Liver (tissue), 9 donors: ENCODE measurements around the gene EPB41L2. TPM values are rescaled to one million over a fixed set of nuclear protein-coding genes. Genes with fewer than 3 reads are reported as not detected.

ENCODE experiments used
- DNase-seq: peaks from one replicate; pipeline ENCODE4 v3.0.0-alpha.2; 2017; ENCODE audit warnings: low spot score
- H3K27ac ChIP-seq, 2 donors: one replicate each; pipeline ENCODE4 v1.7.0; 2013; ENCODE audit warnings: inconsistent platforms in 2 of 2, low read length in 2 of 2, control low read depth in 1 of 2, low read depth in 1 of 2, mild to moderate bottlenecking in 1 of 2
- H3K27me3 ChIP-seq, 4 donors: one replicate each; pipeline versions ENCODE4 v1.6.1 to v1.7.0; 2013; ENCODE audit warnings: low read length in 3 of 4, inconsistent platforms in 1 of 4, mild to moderate bottlenecking in 1 of 4, moderate library complexity in 1 of 4; ENCODE audit not compliant: control insufficient read depth in 4 of 4, insufficient read depth in 4 of 4
- H3K36me3 ChIP-seq, 4 donors: one replicate each; pipeline versions ENCODE4 v1.6.1 to v1.7.0; 2013; ENCODE audit warnings: low read length in 3 of 4, mild to moderate bottlenecking in 3 of 4, low read depth in 1 of 4, moderate library complexity in 1 of 4; ENCODE audit not compliant: control insufficient read depth in 4 of 4, insufficient read depth in 3 of 4
- H3K4me1 ChIP-seq, 4 donors: one replicate each; pipeline versions ENCODE4 v1.6.1 to v1.7.0; 2013; ENCODE audit warnings: low read length in 3 of 4, mild to moderate bottlenecking in 3 of 4, moderate library complexity in 1 of 4; ENCODE audit not compliant: control insufficient read depth in 4 of 4, insufficient read depth in 4 of 4
- H3K4me3 ChIP-seq, 3 donors: one replicate each; pipeline versions ENCODE4 v1.6.1 to v1.7.0; 2013; ENCODE audit warnings: low read length in 3 of 3, control low read depth in 1 of 3, low read depth in 1 of 3, mild to moderate bottlenecking in 1 of 3
- H3K9ac ChIP-seq, 2 donors: one replicate each; pipeline ENCODE4 v1.7.0; 2013; ENCODE audit warnings: low read length in 2 of 2, mild to moderate bottlenecking in 2 of 2, moderate library complexity in 2 of 2, control low read depth in 1 of 2, low read depth in 1 of 2
- H3K9me3 ChIP-seq, 4 donors: one replicate each; pipeline versions ENCODE4 v1.6.1 to v1.7.0; 2013; ENCODE audit warnings: low read length in 3 of 4; ENCODE audit not compliant: control insufficient read depth in 4 of 4
- EGR1 ChIP-seq, 2 donors: IDR thresholded peaks; 2 replicates each; pipeline ENCODE4 v1.6.1; 2016 to 2018; ENCODE audit warnings: antibody characterized with exemption in 2 of 2, low read depth in 2 of 2
- FOXA1 ChIP-seq: IDR thresholded peaks from 2 replicates; pipeline ENCODE4 v1.6.1; 2016; ENCODE audit warnings: antibody characterized with exemption
- FOXA2 ChIP-seq: IDR thresholded peaks from 2 replicates; pipeline ENCODE4 v1.6.1; 2016; ENCODE audit warnings: antibody characterized with exemption
- GABPA ChIP-seq, 2 donors: IDR thresholded peaks in 1 of 2; conservative IDR thresholded peaks in 1 of 2; 2 replicates each; pipeline ENCODE4 v1.6.1; 2016; ENCODE audit warnings: antibody characterized with exemption in 2 of 2, mild to moderate bottlenecking in 1 of 2, moderate library complexity in 1 of 2
- HNF4A ChIP-seq, 2 donors: conservative IDR thresholded peaks; 2 replicates each; pipeline ENCODE4 v1.6.1; 2016; ENCODE audit warnings: antibody characterized with exemption in 2 of 2, mild to moderate bottlenecking in 2 of 2
- HNF4G ChIP-seq: IDR thresholded peaks from 2 replicates; pipeline ENCODE4 v1.6.1; 2016; ENCODE audit warnings: antibody characterized with exemption
- JUND ChIP-seq, 2 donors: IDR thresholded peaks; 2 replicates each; pipeline ENCODE4 v1.6.1; 2016; ENCODE audit warnings: antibody characterized with exemption in 2 of 2
- NR2F2 ChIP-seq: IDR thresholded peaks from 2 replicates; pipeline ENCODE4 v1.6.1; 2016; ENCODE audit warnings: antibody characterized with exemption
- RAD21 ChIP-seq, 2 donors: IDR thresholded peaks; 2 replicates each; pipeline ENCODE4 v1.6.1; 2016; ENCODE audit warnings: antibody characterized with exemption in 2 of 2, mild to moderate bottlenecking in 2 of 2
- RXRA ChIP-seq, 2 donors: IDR thresholded peaks; 2 replicates each; pipeline ENCODE4 v1.6.1; 2017 to 2018; ENCODE audit warnings: antibody characterized with exemption in 2 of 2, mild to moderate bottlenecking in 1 of 2
- SP1 ChIP-seq: IDR thresholded peaks from 2 replicates; pipeline ENCODE4 v1.6.1; 2018; ENCODE audit warnings: antibody characterized with exemption, mild to moderate bottlenecking
- TAF1 ChIP-seq: conservative IDR thresholded peaks from 2 replicates; pipeline ENCODE4 v1.6.1; 2016; ENCODE audit warnings: antibody characterized with exemption, mild to moderate bottlenecking
- YY1 ChIP-seq: IDR thresholded peaks from 2 replicates; pipeline ENCODE4 v1.6.1; 2016; ENCODE audit warnings: antibody characterized with exemption, mild to moderate bottlenecking
- WGBS: extraction: QIAGEN DNeasy Blood & Tissue Kit; methylation state at CpG from one replicate; pipeline ENCODE4 v1.1.7; 2013; 5-methylcytosine and 5-hydroxymethylcytosine counted together
- polyA plus RNA-seq, 2 donors: library from polyadenylated mRNA; stranded (reverse) in 1 of 2; unstranded in 1 of 2; fragments of 200-250 nt in 1 of 2; fragments of >200 nt in 1 of 2; fragmentation: Nextera tagmentation in 1 of 2; extraction: Ambion mirVana in 1 of 2; gene quantifications; one replicate each; pipeline versions ENCODE4 v1.2.1 to v1.2.3, GENCODE V29; 2013 to 2015
- total RNA-seq, 2 donors: library from RNA; depleted of rRNA; stranded (reverse); fragments of >200 nt; gene quantifications; one replicate each; pipeline ENCODE4 v1.2.3, GENCODE V29; 2014
- TF ChIP-seq, protein P1 (sequence below): fragments of 150-350 bp; IDR thresholded peaks from 2 replicates; pipeline ENCODE4 v1.5.1; 2017; ENCODE audit warnings: improper control_type of control experiment, low read depth, low read length; ENCODE audit not compliant: missing input control
- TF ChIP-seq, protein P2 (sequence below): IDR thresholded peaks from 2 replicates; pipeline ENCODE4 v1.6.1; 2016; ENCODE audit warnings: antibody characterized with exemption
- TF ChIP-seq, protein P3 (sequence below): IDR thresholded peaks from 2 replicates; pipeline ENCODE4 v1.6.1; 2016; ENCODE audit warnings: antibody characterized with exemption
- TF ChIP-seq, protein P4 (sequence below): IDR thresholded peaks from 2 replicates; pipeline ENCODE4 v1.6.1; 2016; ENCODE audit warnings: antibody characterized with exemption
- donor health status: healthy.
- donor health status: healthy.
- donor health status: healthy.
- donor health status: healthy.
- donor health status: healthy.

The EPB41L2 gene
- total and polyA plus RNA-seq, 4 donors: 10.0 to 43.3 (median 18.7) TPM

DNA sequence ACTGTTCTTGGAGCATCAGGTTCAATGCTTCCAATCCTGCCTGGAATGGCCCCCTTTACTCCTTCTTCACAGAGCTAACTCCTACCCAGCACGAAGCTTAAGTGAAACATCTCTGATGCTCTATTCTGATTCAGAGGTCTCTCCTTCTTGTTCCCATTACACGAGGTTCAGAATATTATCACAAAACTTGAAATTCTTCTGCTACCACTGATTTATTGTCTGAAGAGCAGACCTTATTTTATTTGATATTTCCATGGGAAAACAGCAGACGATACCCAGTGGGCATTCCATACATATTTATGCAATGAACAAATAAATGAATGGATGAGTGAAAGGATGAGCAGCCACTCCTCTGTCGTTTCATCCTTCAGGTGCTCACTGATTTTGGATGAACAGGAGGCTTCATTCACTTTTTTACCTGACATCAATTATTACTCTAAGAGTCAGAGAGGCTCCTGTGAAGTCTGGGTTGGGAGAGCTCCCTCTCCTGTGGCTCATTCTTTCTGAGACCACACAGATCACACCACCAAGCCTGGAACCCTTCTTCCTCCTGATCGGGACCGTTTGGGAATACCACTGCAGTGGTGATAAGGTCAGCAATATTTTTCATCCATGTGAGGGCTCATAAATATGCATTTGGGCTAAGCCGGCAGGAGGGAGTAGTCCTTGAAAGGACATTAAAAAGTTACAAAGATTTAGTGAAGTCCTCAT lies 210.0 kb downstream of the EPB41L2 start:
- Histone ChIP-seq H3K4me1 (peaks cover 10 to 40% (median 34%) of the 10 kb centered on the region in 4 donors), H3K27me3 (no peaks in the 10 kb centered on the region), H3K9me3 (no peaks in the 10 kb centered on the region), H3K9ac (no peak overlapping the region), H3K4me3 (no peak overlapping the region), H3K36me3 (no peaks in the 10 kb centered on the region), H3K27ac (no peak overlapping the region)
- TF ChIP-seq JUND (IDR thresholded peaks at IDR 0.05) (no peak), NR2F2 (no peak), YY1 (no peak), GABPA (IDR thresholded peaks at IDR 0.05 in 1 of 2, conservative IDR thresholded peaks at IDR 0.05 in 1 of 2) (no peak), HNF4G (no peak), EGR1 (IDR thresholded peaks at IDR 0.05; ENCODE audit: low read depth in 2 of 2) (no peak), HNF4A (conservative IDR thresholded peaks at IDR 0.05) (no peak), FOXA1 (no peak), SP1 (no peak), FOXA2 (no peak), TAF1 (no peak), RXRA (IDR thresholded peaks at IDR 0.05) (no peak), RAD21 (IDR thresholded peaks at IDR 0.05) (no peak)
- TF ChIP-seq, protein P1, sequence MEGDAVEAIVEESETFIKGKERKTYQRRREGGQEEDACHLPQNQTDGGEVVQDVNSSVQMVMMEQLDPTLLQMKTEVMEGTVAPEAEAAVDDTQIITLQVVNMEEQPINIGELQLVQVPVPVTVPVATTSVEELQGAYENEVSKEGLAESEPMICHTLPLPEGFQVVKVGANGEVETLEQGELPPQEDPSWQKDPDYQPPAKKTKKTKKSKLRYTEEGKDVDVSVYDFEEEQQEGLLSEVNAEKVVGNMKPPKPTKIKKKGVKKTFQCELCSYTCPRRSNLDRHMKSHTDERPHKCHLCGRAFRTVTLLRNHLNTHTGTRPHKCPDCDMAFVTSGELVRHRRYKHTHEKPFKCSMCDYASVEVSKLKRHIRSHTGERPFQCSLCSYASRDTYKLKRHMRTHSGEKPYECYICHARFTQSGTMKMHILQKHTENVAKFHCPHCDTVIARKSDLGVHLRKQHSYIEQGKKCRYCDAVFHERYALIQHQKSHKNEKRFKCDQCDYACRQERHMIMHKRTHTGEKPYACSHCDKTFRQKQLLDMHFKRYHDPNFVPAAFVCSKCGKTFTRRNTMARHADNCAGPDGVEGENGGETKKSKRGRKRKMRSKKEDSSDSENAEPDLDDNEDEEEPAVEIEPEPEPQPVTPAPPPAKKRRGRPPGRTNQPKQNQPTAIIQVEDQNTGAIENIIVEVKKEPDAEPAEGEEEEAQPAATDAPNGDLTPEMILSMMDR: no peak
- TF ChIP-seq, protein P2, sequence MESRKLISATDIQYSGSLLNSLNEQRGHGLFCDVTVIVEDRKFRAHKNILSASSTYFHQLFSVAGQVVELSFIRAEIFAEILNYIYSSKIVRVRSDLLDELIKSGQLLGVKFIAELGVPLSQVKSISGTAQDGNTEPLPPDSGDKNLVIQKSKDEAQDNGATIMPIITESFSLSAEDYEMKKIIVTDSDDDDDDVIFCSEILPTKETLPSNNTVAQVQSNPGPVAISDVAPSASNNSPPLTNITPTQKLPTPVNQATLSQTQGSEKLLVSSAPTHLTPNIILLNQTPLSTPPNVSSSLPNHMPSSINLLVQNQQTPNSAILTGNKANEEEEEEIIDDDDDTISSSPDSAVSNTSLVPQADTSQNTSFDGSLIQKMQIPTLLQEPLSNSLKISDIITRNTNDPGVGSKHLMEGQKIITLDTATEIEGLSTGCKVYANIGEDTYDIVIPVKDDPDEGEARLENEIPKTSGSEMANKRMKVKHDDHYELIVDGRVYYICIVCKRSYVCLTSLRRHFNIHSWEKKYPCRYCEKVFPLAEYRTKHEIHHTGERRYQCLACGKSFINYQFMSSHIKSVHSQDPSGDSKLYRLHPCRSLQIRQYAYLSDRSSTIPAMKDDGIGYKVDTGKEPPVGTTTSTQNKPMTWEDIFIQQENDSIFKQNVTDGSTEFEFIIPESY: no peak
- TF ChIP-seq, protein P3, sequence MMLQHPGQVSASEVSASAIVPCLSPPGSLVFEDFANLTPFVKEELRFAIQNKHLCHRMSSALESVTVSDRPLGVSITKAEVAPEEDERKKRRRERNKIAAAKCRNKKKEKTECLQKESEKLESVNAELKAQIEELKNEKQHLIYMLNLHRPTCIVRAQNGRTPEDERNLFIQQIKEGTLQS: no peak
- TF ChIP-seq, protein P4, sequence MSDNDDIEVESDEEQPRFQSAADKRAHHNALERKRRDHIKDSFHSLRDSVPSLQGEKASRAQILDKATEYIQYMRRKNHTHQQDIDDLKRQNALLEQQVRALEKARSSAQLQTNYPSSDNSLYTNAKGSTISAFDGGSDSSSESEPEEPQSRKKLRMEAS: no peak
- WGBS: 53% methylated on average over 7 of the region's 7 CpGs
- DNase-seq: no peak

DNA sequence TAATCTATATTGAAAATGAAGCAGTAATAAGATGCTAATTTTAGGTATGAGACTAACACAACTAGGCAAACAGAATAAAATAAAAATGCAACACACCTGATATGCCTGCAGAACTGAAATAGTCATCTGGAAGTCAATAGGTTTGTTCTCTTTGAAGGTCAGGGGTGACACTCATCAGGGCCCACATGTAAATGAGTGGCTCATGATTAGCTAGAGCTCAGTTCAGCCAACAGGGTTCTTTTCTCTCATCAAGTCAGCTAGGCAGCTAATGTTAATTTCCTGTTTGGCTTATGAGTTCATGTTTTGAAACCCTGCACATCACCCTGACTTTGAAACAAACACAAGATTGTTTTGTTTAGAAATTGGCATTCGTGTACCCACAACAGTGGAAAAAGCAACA lies 212.0 kb downstream of the EPB41L2 start:
- no peak for TF ChIP-seq JUND (IDR thresholded peaks at IDR 0.05)
- TF ChIP-seq, protein P3: no peak
- no peak for TF ChIP-seq FOXA2
- TF ChIP-seq, protein P4: no peak
- TF ChIP-seq TAF1: no peak
- no peak for TF ChIP-seq HNF4A (conservative IDR thresholded peaks at IDR 0.05)
- no peak for TF ChIP-seq EGR1 (IDR thresholded peaks at IDR 0.05; ENCODE audit: low read depth in 2 of 2)
- TF ChIP-seq, protein P1: no peak
- no peak for TF ChIP-seq YY1
- TF ChIP-seq, protein P2: no peak
- TF ChIP-seq FOXA1: no peak
- TF ChIP-seq NR2F2: no peak
- no peak for TF ChIP-seq GABPA (IDR thresholded peaks at IDR 0.05 in 1 of 2, conservative IDR thresholded peaks at IDR 0.05 in 1 of 2)
- TF ChIP-seq SP1: no peak
- no peak for TF ChIP-seq RAD21 (IDR thresholded peaks at IDR 0.05)
- TF ChIP-seq HNF4G: no peak

More for the DNA sequence above, 212.0 kb downstream of the EPB41L2 start:
- Histone ChIP-seq H3K4me1 (peaks cover 10 to 40% (median 32%) of the 10 kb centered on the region in 4 donors), H3K27me3 (no peaks in the 10 kb centered on the region), H3K9ac (no peak overlapping the region), H3K27ac (no peak overlapping the region), H3K4me3 (no peak overlapping the region), H3K36me3 (peaks cover 0 to 2% (median 0%) of the 10 kb centered on the region in 4 donors), H3K9me3 (no peaks in the 10 kb centered on the region)
- WGBS: 32% methylated on average over 1 of the region's 1 CpG
- DNase-seq: no peak
